SK-N-SH (cell line): ENCODE measurements around the gene CR1L. TPM values are rescaled to one million over a fixed set of nuclear protein-coding genes. Genes with fewer than 3 reads are reported as not detected.

ENCODE experiments used
- CTCF ChIA-PET: fragments of 300-600, 350-600 bp; formaldehyde crosslinking; extraction: SDS; loops from one replicate; lab custom pipeline; 2021; lab: Yijun Ruan, JAX
- POLR2A ChIA-PET: fragments of 350-600 bp; sonication (Branson Sonifier 250); formaldehyde crosslinking; extraction: SDS; loops from one replicate; lab custom pipeline; 2020; ENCODE audit warnings: antibody characterized with exemption, inconsistent platforms; lab: Yijun Ruan, JAX
- DNase-seq: peaks from one replicate; pipeline ENCODE4 v3.0.0; 2012
- H2AFZ ChIP-seq: fragments of 200-600 bp; sonication (generic); 2 replicates; pipeline ENCODE4 v1.8.1; 2016; ENCODE audit warnings: antibody characterized with exemption, mild to moderate bottlenecking, low read depth
- H3F3A ChIP-seq: fragments of 200-600 bp; sonication (generic); replicated peaks from 2 replicates; pipeline ENCODE3; 2016; ENCODE audit warnings: antibody characterized with exemption, mild to moderate bottlenecking; ENCODE audit not compliant: insufficient read depth
- H3K27ac ChIP-seq, 2 experiments: fragments of 200-500 bp in 1 of 2; fragments of 200-600 bp in 1 of 2; sonication (Bioruptor generic) in 1 of 2; sonication (generic), shearing (Covaris generic) in 1 of 2; 2 replicates each; pipeline versions ENCODE4 v1.5.1 to v1.6.1; 2014 to 2016; ENCODE audit warnings: low read depth in 2 of 2, inconsistent platforms in 1 of 2, low read length in 1 of 2, mild to moderate bottlenecking in 1 of 2, mixed read lengths in 1 of 2
- H3K27me3 ChIP-seq: fragments of 200-600 bp; sonication (generic), shearing (Covaris generic); 2 replicates; pipeline ENCODE4 v1.6.1; 2016; ENCODE audit warnings: mixed run types; ENCODE audit not compliant: insufficient read depth
- H3K36me3 ChIP-seq, 2 experiments: fragments of 200-500 bp in 1 of 2; fragments of 200-600 bp in 1 of 2; sonication (Bioruptor generic) in 1 of 2; sonication (generic) in 1 of 2; replicated peaks in 1 of 2; 2 replicates each; pipeline versions ENCODE3 to v1.5.1; 2014 to 2016; ENCODE audit warnings: low read length in 1 of 2, mild to moderate bottlenecking in 1 of 2; ENCODE audit not compliant: insufficient read depth in 2 of 2, control insufficient read depth in 1 of 2
- H3K4me1 ChIP-seq, 2 experiments: fragments of 200-500 bp in 1 of 2; fragments of 200-600 bp in 1 of 2; sonication (Bioruptor generic) in 1 of 2; sonication (generic), shearing (Covaris generic) in 1 of 2; 2 replicates each; pipeline versions ENCODE4 v1.5.1 to v1.6.1; 2014 to 2016; ENCODE audit warnings: low read depth in 1 of 2, low read length in 1 of 2, mixed run types in 1 of 2; ENCODE audit not compliant: insufficient read depth in 2 of 2, control insufficient read depth in 1 of 2
- H3K4me2 ChIP-seq: fragments of 200-600 bp; sonication (generic), shearing (Covaris generic); 2 replicates; pipeline ENCODE4 v1.6.1; 2017; ENCODE audit warnings: mixed run types
- H3K4me3 ChIP-seq, 2 experiments: fragments of 200-500 bp in 1 of 2; fragments of 200-600 bp in 1 of 2; sonication (Bioruptor generic) in 1 of 2; sonication (generic), shearing (Covaris generic) in 1 of 2; 2 replicates each; pipeline versions ENCODE4 v1.5.1 to v1.8.1; 2014 to 2016; ENCODE audit warnings: low read depth in 2 of 2, inconsistent platforms in 1 of 2, low read length in 1 of 2, mild to moderate bottlenecking in 1 of 2, mixed read lengths in 1 of 2, moderate library complexity in 1 of 2
- H3K79me2 ChIP-seq: fragments of 200-600 bp; sonication (generic); 2 replicates; pipeline ENCODE4 v1.8.1; 2017; ENCODE audit warnings: mild to moderate bottlenecking; ENCODE audit not compliant: insufficient read depth
- H3K9ac ChIP-seq: fragments of 200-600 bp; sonication (generic); 2 replicates; pipeline ENCODE4 v1.6.1; 2017; ENCODE audit warnings: mixed run types
- H3K9me2 ChIP-seq: fragments of 200-600 bp; sonication (generic); 2 replicates; pipeline ENCODE4 v1.6.1; 2017; ENCODE audit warnings: mixed run types
- H3K9me3 ChIP-seq: fragments of 200-600 bp; sonication (generic); 2 replicates; pipeline ENCODE4 v1.6.1; 2017; ENCODE audit warnings: mixed run types, mild to moderate bottlenecking, moderate library complexity
- H4K20me1 ChIP-seq: fragments of 200-600 bp; sonication (generic); 2 replicates; pipeline ENCODE4 v1.6.1; 2017; ENCODE audit warnings: mild to moderate bottlenecking, mixed run types; ENCODE audit not compliant: insufficient read depth
- CHD2 ChIP-seq: fragments of 150-350 bp; IDR thresholded peaks from 2 replicates; pipeline ENCODE4 v1.6.1; 2018; ENCODE audit warnings: low read length; ENCODE audit not compliant: partially characterized antibody
- ELF1 ChIP-seq: IDR thresholded peaks from 2 replicates; pipeline ENCODE4 v1.4.0; 2012
- EZH2phosphoT487 ChIP-seq: fragments of 200-600 bp; sonication (generic); IDR thresholded peaks from 2 replicates; pipeline ENCODE4 v1.6.1; 2017; ENCODE audit warnings: low read depth, mixed run types, mild to moderate bottlenecking, antibody characterized with exemption, moderate library complexity, borderline replicate concordance
- FOXJ3 ChIP-seq: sonication (generic); formaldehyde crosslinking; IDR thresholded peaks from 2 replicates; pipeline ENCODE4 v1.5.1; 2020; ENCODE audit warnings: mild to moderate bottlenecking, missing genetic modification reagents
- FOXM1 ChIP-seq: IDR thresholded peaks from 2 replicates; pipeline ENCODE4 v1.4.0; 2012; ENCODE audit warnings: low read depth, mild to moderate bottlenecking
- GABPA ChIP-seq: IDR thresholded peaks from 2 replicates; pipeline ENCODE4 v1.4.0; 2012; ENCODE audit warnings: low read depth, mild to moderate bottlenecking
- NRF1 ChIP-seq: IDR thresholded peaks from 2 replicates; pipeline ENCODE4 v1.6.1; 2012; ENCODE audit warnings: low read depth, mild to moderate bottlenecking, low read length
- RAD21 ChIP-seq: IDR thresholded peaks from 2 replicates; pipeline ENCODE4 v1.6.1; 2012; ENCODE audit warnings: mild to moderate bottlenecking, low read length
- RCOR1 ChIP-seq: fragments of 150-350 bp; IDR thresholded peaks from 2 replicates; pipeline ENCODE4 v1.6.1; 2017; ENCODE audit warnings: antibody characterized with exemption, low read length
- RFX5 ChIP-seq: IDR thresholded peaks from 2 replicates; pipeline ENCODE4 v1.6.1; 2012; ENCODE audit warnings: mild to moderate bottlenecking, improper control_type of control experiment, low read length
- RXRA ChIP-seq: IDR thresholded peaks from 2 replicates; pipeline ENCODE4 v1.4.0; 2012; ENCODE audit warnings: low read depth, mild to moderate bottlenecking, borderline replicate concordance
- TCF12 ChIP-seq: IDR thresholded peaks from 2 replicates; pipeline ENCODE4 v1.4.0; 2012
- TEAD4 ChIP-seq: IDR thresholded peaks from 2 replicates; pipeline ENCODE4 v1.4.0; 2012; ENCODE audit warnings: mild to moderate bottlenecking, borderline replicate concordance; ENCODE audit not compliant: insufficient read depth
- WGBS: methylation state at CpG from one replicate; pipeline ENCODE4 v1.1.6; 2017; ENCODE audit warnings: low lambda C conversion rate; 5-methylcytosine and 5-hydroxymethylcytosine counted together
- polyA plus RNA-seq, 3 experiments: library from polyadenylated mRNA; depleted of rRNA; stranded (reverse); fragments of >200 nt; gene quantifications; 2 replicates each; pipeline ENCODE4 v1.2.3, GENCODE V29; 2012
- TF ChIP-seq, protein P1 (sequence below): fragments of 150-350 bp; IDR thresholded peaks from 2 replicates; pipeline ENCODE4 v1.6.1; 2016; ENCODE audit warnings: mild to moderate bottlenecking, low read depth, low read length
- TF ChIP-seq, protein P2 (sequence below): IDR thresholded peaks from 2 replicates; pipeline ENCODE4 v1.4.0; 2012; ENCODE audit warnings: low read depth
- TF ChIP-seq, protein P3 (sequence below): IDR thresholded peaks from 2 replicates; pipeline ENCODE4 v1.4.0; 2012; ENCODE audit warnings: low read depth, borderline replicate concordance
- TF ChIP-seq, protein P4 (sequence below): IDR thresholded peaks from 2 replicates; pipeline ENCODE4 v1.4.0; 2012; ENCODE audit warnings: low read depth, borderline replicate concordance
- TF ChIP-seq, protein P5 (sequence below): IDR thresholded peaks from 2 replicates; pipeline ENCODE4 v1.6.1; 2012; ENCODE audit warnings: mild to moderate bottlenecking, low read depth, low read length, moderate library complexity
- TF ChIP-seq, protein P6 (sequence below): fragments of 200-600 bp; sonication (generic); IDR thresholded peaks from 2 replicates; pipeline ENCODE4 v1.6.1; 2017; ENCODE audit warnings: antibody characterized with exemption, mild to moderate bottlenecking, moderate library complexity

CR1L gene
- polyA plus RNA-seq, 1 of the 3 experiments (the other 2 are of a cell fraction): not detected

DNA sequence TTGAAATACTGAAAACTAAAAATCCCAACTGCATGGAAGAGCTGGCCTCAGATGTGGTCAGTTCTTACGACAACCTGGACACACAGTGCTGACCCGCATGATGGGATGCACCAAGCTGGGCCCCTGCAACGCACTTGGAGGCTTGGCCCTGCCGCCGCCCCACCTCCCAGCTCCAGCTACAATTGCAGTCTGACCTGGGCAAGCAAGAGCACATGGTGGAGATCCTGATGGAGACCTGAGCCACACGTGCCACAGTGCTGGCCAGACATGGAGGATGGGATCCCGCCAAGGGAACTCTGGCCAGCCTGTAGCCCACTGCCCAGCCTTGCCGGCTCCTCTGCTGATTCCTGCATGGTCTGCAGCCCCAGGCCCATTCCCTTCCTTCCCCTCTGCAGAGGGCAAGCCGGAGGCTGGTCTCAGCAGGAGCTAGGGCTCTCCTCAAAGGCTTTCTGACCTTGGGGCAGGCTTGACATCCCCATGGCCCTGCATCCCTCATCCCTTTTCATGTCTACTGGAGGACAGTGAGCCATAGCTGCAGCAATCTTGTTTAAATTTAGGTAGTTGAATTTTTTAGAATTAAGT is 14.1 kb downstream of the CR1L start:
- Histone ChIP-seq H4K20me1 (no peaks in the 10 kb centered on the region), H2AFZ (no peak overlapping the region), H3F3A (no peaks in the 10 kb centered on the region), H3K9me3 (no peaks in the 10 kb centered on the region), H3K27me3 (peaks cover 20% of the 10 kb centered on the region; the same call in 1 of the 2 replicates), H3K79me2 (no peaks in the 10 kb centered on the region), H3K9ac (no peak overlapping the region), H3K27ac (no peak overlapping the region), H3K4me3 (no peak overlapping the region), H3K36me3 (no peaks in the 10 kb centered on the region), H3K4me2 (no peak overlapping the region), H3K4me1 (no peaks in the 10 kb centered on the region), H3K9me2 (no peaks in the 10 kb centered on the region)
- DNase-seq: no peak
- TF ChIP-seq, protein P1, sequence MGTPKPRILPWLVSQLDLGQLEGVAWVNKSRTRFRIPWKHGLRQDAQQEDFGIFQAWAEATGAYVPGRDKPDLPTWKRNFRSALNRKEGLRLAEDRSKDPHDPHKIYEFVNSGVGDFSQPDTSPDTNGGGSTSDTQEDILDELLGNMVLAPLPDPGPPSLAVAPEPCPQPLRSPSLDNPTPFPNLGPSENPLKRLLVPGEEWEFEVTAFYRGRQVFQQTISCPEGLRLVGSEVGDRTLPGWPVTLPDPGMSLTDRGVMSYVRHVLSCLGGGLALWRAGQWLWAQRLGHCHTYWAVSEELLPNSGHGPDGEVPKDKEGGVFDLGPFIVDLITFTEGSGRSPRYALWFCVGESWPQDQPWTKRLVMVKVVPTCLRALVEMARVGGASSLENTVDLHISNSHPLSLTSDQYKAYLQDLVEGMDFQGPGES: no peak
- TF ChIP-seq FOXM1 (no peak), ELF1 (no peak), EZH2phosphoT487 (no peak), RCOR1 (no peak), GABPA (no peak), FOXJ3 (CRISPR knock-in tag) (no peak), CHD2 (no peak), TCF12 (no peak), RXRA (no peak), RFX5 (no peak), TEAD4 (no peak), NRF1 (no peak), RAD21 (no peak)
- TF ChIP-seq, protein P2, sequence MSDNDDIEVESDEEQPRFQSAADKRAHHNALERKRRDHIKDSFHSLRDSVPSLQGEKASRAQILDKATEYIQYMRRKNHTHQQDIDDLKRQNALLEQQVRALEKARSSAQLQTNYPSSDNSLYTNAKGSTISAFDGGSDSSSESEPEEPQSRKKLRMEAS: no peak
- TF ChIP-seq, protein P3, sequence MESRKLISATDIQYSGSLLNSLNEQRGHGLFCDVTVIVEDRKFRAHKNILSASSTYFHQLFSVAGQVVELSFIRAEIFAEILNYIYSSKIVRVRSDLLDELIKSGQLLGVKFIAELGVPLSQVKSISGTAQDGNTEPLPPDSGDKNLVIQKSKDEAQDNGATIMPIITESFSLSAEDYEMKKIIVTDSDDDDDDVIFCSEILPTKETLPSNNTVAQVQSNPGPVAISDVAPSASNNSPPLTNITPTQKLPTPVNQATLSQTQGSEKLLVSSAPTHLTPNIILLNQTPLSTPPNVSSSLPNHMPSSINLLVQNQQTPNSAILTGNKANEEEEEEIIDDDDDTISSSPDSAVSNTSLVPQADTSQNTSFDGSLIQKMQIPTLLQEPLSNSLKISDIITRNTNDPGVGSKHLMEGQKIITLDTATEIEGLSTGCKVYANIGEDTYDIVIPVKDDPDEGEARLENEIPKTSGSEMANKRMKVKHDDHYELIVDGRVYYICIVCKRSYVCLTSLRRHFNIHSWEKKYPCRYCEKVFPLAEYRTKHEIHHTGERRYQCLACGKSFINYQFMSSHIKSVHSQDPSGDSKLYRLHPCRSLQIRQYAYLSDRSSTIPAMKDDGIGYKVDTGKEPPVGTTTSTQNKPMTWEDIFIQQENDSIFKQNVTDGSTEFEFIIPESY: no peak
- TF ChIP-seq, protein P4, sequence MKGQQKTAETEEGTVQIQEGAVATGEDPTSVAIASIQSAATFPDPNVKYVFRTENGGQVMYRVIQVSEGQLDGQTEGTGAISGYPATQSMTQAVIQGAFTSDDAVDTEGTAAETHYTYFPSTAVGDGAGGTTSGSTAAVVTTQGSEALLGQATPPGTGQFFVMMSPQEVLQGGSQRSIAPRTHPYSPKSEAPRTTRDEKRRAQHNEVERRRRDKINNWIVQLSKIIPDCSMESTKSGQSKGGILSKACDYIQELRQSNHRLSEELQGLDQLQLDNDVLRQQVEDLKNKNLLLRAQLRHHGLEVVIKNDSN: no peak
- TF ChIP-seq, protein P5, sequence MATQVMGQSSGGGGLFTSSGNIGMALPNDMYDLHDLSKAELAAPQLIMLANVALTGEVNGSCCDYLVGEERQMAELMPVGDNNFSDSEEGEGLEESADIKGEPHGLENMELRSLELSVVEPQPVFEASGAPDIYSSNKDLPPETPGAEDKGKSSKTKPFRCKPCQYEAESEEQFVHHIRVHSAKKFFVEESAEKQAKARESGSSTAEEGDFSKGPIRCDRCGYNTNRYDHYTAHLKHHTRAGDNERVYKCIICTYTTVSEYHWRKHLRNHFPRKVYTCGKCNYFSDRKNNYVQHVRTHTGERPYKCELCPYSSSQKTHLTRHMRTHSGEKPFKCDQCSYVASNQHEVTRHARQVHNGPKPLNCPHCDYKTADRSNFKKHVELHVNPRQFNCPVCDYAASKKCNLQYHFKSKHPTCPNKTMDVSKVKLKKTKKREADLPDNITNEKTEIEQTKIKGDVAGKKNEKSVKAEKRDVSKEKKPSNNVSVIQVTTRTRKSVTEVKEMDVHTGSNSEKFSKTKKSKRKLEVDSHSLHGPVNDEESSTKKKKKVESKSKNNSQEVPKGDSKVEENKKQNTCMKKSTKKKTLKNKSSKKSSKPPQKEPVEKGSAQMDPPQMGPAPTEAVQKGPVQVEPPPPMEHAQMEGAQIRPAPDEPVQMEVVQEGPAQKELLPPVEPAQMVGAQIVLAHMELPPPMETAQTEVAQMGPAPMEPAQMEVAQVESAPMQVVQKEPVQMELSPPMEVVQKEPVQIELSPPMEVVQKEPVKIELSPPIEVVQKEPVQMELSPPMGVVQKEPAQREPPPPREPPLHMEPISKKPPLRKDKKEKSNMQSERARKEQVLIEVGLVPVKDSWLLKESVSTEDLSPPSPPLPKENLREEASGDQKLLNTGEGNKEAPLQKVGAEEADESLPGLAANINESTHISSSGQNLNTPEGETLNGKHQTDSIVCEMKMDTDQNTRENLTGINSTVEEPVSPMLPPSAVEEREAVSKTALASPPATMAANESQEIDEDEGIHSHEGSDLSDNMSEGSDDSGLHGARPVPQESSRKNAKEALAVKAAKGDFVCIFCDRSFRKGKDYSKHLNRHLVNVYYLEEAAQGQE: no peak
- TF ChIP-seq, protein P6, sequence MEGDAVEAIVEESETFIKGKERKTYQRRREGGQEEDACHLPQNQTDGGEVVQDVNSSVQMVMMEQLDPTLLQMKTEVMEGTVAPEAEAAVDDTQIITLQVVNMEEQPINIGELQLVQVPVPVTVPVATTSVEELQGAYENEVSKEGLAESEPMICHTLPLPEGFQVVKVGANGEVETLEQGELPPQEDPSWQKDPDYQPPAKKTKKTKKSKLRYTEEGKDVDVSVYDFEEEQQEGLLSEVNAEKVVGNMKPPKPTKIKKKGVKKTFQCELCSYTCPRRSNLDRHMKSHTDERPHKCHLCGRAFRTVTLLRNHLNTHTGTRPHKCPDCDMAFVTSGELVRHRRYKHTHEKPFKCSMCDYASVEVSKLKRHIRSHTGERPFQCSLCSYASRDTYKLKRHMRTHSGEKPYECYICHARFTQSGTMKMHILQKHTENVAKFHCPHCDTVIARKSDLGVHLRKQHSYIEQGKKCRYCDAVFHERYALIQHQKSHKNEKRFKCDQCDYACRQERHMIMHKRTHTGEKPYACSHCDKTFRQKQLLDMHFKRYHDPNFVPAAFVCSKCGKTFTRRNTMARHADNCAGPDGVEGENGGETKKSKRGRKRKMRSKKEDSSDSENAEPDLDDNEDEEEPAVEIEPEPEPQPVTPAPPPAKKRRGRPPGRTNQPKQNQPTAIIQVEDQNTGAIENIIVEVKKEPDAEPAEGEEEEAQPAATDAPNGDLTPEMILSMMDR: no peak
- 16% methylated on average over 8 of the region's 9 CpGs for WGBS
- ChIA-PET CTCF (interaction anchor here (1.6 kb wide), 1 partner anchor 40 kb away, joined by 6 read pairs; no protein-coding TSS in a partner anchor), POLR2A (no interaction called here)
